CD4-positive, alpha-beta T cell treated with Interleukin-15 for 4 hours (primary cell): ENCODE data around the gene KRT6C.

Experiments used
- DNase-seq: peaks from one replicate; pipeline ENCODE4 v3.0.0-alpha.2; 2020; ENCODE audit warnings: low spot score

The KRT6C gene

DNA sequence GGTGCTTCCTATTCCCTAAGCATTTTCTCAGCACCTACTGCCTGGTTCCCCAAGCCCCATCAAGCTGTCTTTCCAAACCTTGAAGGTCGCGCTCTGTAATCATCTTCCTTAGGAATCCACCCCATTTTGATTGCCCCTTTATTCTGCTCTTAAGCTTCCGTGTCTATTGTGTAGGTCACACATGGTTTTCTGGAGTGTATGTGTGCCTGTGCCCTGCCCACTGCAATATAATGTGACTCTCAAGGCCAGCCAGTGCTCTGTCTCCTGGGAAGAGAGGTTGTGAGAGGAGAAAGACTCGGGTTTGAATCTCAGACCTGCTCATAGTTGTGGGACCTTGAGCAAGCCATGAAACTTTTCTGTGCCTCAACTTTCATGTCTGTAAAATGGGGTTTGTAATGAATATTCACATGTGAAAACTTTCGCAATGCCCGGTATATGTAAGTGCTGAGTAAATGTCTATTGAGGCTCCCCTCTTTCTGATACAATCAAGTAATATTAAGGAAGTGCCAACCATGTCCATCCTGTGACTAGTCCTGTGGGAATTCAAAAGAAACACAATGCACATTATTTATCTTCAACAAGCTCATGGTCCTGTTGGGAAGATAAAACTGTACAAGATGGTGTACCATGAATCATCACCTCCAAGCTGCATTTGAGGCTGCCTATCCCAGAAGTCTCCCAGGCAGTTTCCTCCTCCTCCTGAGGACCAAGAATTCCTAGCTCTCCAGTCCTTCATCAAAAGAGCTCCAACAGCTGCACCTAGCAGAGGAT, 38.7 kb downstream of the KRT6C start:
- no peak for DNase-seq

DNA sequence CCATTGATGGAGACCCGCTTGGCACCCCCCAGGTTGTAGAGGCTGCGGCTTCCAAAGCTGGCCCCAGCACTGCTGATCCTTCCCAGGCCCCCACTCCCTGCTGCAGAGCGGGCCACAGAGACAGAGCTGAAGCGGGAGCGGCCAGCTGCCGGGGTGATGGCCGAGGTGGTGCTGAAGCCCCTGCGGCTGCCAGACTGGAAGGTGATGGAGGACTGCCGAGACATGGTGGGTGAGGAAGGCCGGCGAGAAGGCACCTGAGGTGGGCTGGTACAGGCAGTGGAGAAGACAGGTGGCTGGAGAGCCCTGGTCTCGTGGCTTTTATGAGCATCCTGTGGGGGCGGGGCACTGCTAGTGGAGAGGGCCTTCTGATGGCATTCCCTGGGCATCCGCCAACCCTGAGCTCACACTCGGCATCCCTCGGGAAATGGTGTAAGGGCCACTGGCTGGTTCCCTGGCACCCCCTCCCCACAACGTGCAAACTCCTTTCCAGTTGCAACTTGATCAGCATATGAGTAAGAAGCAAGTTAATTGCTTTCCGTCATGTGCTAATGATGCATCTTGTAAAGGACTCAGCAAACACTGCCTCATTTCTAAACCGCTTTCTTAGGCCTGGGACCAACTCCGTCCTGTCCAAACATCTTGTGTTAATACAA, 39.4 kb downstream of the KRT6C start, which contains the start of gene KRT75:
KRT75 (minus strand) TSS at position 291 of the 653 bp plus-strand sequence; CDS start at position 224, 67 bp downstream.
- DNase-seq, result no peak

DNA sequence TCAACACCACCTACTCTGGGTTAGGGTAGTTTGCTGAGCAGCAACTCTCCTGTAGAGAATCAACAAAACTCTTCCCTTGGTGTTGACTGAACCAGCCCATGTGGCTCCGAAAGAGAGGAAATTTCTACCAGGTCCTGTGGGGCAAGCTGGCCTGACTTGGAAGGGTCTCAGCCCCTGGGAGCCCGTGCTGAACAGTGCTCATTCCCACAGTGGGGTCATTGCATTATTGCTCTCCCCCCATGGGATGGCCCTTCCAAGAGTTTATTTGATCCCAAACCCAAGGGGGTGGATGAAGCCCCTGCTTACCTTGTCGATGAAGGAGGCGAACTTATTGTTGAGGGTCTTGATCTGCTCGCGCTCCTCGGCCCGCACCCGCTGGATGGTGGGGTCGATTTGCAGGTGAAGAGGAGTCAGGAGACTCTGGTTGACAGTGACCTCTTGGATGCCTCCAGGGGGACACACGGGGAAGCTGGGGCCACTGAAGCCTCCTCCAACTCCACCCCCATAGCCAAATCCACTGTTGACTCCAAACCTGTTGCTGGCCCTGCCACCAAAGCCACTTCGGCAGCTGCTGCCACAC, 40.0 kb downstream of the KRT6C start:
- DNase-seq, result no peak

DNA sequence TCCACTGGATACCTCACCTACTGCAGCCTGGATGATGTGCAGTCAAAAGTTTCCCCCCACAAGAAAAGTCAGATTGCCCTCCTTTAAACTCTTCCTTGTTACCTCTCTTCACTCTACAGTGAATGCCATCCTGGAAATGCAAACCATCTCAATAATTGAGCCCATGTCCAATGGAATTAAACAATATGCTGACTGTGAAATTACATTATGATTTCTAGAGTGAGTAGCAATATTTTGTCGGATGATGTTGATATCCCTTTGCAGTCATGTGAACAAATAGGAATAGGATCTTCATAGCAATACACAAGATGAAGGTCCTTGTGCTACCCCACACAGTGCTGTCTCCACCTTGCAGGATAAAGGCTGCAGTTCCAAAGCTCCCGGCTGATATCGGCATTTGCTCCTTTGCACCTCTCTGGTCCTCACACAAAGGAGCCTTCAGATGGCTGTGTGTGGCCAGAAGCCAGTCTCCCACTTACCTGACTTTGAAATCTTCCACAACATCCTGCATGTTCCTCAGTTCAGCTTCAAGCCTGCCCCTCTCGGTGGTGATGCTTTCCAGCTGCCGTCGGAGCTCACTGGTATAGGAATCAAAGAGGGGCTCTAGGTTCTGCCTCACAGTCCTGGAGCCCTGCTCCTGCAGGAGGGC, 40.9 kb downstream of the KRT6C start:
- DNase-seq, result no peak

DNA sequence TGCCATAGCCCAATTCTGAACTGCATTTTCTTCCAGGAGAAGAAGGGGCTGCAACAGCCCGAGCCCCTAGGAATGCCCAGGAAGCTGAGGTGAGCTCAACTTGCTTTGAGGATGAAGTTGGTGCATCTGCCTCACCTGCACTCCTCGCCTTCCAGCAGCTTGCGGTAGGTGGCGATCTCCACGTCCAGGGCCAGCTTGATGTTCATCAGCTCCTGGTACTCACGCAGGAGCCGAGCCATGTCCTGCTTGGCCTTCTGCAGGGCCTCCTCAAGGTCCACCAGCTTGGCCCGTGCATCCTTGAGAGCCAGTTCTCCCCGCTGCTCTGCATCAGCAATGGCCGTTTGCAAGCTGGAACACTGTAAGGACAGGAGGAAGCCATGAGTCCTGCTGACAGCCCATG, 45.5 kb downstream of the KRT6C start:
- DNase-seq, result no peak

DNA sequence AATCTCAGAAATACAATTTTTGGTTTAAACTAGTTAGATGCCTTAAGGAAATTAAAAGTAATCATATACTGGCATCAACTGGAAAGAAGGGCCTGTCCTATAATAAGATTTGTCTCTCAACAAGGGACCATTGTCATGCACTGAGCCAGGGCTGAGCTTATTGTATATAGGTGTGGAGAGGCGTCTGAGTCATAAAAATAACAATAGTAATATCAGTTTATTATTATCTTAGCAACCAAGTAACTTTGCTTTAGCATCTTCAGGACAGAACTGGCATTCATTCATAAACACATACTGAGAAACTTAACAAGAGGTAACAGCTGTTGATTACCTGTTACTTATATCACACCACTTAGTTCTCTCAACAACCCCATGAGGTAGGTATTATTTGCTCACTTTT, 46.5 kb downstream of the KRT6C start:
- no peak for DNase-seq

DNA sequence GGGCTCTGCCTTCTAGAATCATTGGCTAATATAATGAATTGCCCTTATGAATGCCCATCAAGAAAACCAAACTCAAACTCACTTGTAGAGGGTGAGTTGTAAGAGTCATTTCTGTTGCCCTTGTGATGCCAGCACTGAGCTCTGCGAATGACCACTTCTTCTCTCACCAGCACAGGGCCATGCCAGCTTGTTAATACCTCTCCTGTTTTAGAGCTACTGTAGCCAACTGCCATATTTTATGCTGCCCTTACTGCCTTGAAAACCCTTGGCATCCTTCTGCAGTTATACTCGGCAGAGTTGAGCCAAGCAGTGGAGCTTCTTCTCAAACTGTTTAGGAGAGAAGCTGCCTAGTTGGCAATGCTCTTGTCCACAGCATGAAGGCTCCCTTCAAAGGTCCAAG, 47.6 kb downstream of the KRT6C start:
- no peak for DNase-seq

DNA sequence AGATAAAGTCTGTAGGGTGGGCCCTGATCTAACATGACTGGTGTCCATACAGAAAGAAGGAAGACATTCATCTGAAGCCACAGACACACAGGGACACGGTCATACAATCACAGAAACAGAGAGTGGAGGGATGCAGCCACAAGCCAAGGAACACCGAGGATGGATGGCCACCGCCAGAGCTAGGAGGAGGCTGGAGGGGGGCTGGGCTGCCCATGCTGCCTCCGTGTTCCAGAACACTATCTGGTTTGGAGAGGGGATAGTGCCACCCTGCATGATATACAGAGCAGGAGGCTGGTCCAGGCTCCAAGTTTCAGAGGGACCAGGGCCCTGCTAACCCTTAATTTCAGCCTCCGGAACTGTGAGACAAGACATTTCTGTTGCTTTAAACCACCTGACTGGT, 48.1 kb downstream of the KRT6C start:
- no peak for DNase-seq

DNA sequence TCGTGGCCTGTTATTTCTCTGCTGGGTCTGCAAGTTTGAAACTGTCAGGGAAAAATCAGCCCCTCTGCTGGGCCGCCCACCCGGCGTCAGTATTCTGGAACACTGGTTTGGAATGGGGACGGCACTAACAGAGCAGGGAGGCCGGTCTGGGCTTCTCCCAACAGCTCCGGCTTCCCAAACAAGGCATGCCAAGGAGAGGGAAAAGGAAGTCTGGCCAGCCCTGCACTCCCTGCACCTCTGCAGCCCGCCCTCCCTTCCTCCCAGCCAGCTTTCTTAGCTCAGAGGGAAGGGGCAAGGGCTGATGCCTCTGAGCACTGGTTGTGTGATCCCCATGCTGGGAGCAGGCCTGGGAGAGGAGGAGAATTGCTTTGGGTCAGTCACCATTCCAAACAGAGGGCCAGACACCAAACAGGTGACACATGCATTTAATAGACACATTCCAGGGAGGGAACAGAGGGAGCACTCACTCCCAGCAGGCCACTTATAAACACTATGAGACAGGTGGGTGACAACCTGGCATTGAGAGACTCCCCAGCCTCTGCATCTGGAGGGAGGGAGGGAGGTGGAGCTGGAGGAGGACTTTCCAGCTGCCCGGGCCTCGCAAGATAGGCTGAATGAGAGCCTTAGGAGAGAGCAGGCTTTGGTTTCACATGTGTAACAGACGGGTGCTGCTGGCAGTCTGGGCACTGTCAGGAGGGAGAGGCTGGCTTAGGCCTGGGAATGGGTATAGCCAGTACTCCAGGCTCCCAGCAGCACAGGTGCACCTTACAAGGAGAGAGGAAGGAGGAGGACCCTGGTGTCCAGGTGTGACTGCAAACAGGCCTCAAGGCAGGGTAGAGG, 49.7 kb downstream of the KRT6C start:
- no peak for DNase-seq

DNA sequence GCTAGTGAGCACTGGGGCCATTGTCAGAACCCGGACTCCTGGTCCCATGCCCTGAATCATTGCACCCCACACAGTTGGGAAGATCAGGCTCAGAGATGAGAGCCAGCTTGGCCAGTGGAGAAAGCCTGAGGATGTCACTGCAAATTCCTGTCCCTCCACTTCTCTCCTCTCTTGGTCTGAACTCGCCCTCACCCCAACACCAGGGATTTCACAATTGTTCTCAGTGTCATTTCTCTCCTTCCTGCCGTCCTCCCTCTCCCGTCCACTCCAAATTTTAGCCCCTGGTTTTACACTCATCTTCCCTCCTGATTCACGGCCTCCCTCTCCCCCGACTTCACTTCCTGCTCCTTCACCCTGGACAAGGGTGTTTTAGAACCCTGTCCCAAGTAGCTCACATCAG, 50.6 kb downstream of the KRT6C start:
- no peak for DNase-seq

DNA sequence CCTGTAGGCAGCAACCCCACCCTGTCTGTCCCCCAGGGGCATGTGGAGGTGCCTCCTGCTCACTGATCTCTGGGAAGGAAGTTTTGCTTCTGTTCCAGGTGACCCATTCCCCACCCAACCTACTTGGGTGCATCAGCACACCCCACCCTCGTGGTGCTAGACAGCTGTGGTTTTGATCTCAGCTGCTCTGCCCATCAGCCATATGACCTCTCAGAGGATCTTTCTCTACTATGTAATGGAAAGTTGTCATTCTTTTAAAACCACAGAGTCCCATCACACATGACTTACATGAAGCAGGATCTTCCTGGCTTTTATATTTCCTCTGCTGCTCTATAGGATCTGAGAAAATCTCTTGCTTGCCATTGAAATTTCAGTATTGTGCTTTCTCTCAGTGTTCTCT, 53.9 kb downstream of the KRT6C start:
- no peak for DNase-seq

DNA sequence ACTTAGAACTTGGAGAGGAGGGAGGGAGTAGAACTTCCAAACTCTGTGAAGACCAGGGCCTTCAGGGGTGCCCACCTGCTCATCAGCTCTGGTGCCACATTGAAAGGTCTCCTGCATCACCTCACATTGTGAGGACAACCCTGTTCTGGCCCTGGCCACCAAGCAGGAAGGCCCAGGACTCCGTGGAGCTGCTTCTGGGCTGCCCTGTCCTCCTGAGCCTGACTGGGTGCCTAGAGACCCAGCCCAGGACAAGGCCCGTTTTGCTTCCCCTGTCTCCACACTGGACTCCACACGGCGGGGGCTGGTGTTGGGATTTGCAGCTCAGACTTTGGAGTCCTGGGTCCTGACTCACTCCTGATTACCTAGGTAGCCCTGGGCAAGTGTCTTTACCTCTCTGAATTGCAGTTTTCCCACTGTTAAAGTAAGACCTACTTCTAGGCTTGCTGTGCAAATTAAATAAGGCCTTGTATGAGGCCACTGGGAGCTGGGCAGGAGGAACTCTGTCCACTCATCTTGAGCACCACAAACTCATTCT, 55.0 kb downstream of the KRT6C start:
- no peak for DNase-seq
